ENCODE results near the gene CALM1.
A peak's percentile ranks its signal among the peaks of the same experiment; 100 is the strongest.

Gene CALM1

DNA sequence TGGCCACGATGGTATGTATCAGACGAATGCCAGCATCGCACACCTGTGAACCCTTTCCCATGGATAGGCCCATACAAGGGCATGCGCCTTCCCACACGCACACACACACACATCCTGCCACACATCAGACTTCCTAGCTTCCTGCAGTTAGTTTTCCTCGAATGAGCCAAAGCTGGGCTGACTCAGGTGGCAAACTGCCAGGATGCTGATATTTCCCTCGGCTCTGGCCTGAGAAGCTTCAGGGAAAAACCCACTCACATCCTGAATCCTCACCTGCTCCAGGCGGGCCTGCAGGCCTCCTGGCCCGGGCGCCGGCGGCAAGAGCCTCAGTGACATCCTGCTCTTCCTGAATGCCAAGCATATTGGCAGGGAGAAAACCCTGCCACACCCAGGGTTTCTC is 22.4 kb downstream of the CALM1 start:
- Histone ChIP-seq H3K4me3 (ENCODE audit: low read length) (no peak overlapping the region), H3K27me3 (replicated peaks; ENCODE audit: control insufficient read depth, insufficient read depth, low read length) (no peaks in the 10 kb centered on the region), H3K4me1 (ENCODE audit: control insufficient read depth, insufficient read depth, low read length) (no peaks in the 10 kb centered on the region), H3K9me3 (ENCODE audit: control insufficient read depth, low read length) (no peaks in the 10 kb centered on the region), H3K9ac (ENCODE audit: low read length) (no peak overlapping the region), H3K36me3 (ENCODE audit: control insufficient read depth, insufficient read depth, low read length, severe bottlenecking) (no peaks in the 10 kb centered on the region)
- peak; percentile 87 for DNase-seq (ENCODE audit: low read depth)

- H3K36me3 ChIP-seq (ENCODE audit: control insufficient read depth, insufficient read depth, low read length, severe bottlenecking), result no peaks in the 10 kb centered on the region
- no peaks in the 10 kb centered on the region for H3K27me3 ChIP-seq (replicated peaks; ENCODE audit: control insufficient read depth, insufficient read depth, low read length)
- H3K9ac ChIP-seq (ENCODE audit: low read length), result no peak overlapping the region
- DNase-seq (ENCODE audit: low read depth), result no peak
- no peaks in the 10 kb centered on the region for H3K9me3 ChIP-seq (ENCODE audit: control insufficient read depth, low read length)
- no peak overlapping the region for H3K4me3 ChIP-seq (ENCODE audit: low read length)
- H3K4me1 ChIP-seq (ENCODE audit: control insufficient read depth, insufficient read depth, low read length), result no peaks in the 10 kb centered on the region
These were observed 24.3 kb downstream of the CALM1 start for GRCh38 chr14:90421001-90421631.

DNA sequence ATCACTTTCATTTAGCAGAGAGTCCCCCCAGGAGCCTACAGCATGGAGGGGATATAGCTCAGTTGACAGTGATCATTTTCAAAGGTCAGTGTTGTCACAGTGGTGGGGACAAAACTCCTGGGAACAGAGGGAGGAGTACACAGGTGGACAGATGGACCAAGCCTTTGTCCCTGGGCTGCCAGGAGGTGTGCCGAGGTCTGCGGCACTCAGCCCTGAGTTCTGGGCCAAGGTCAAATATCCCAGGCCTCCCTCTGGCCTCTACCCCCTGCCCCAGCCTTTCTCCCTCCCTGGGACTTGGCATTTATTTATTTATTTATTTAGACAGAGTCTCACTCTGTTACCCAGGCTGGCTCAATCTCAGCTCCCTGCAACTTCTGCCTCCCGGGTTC is 24.8 kb downstream of the CALM1 start:
- no peak for DNase-seq (ENCODE audit: low read depth)
- Histone ChIP-seq H3K9ac (ENCODE audit: low read length) (no peak overlapping the region), H3K4me3 (ENCODE audit: low read length) (no peak overlapping the region), H3K27me3 (replicated peaks; ENCODE audit: control insufficient read depth, insufficient read depth, low read length) (peaks cover 4% of the 10 kb centered on the region), H3K9me3 (ENCODE audit: control insufficient read depth, low read length) (no peaks in the 10 kb centered on the region), H3K4me1 (ENCODE audit: control insufficient read depth, insufficient read depth, low read length) (no peaks in the 10 kb centered on the region), H3K36me3 (ENCODE audit: control insufficient read depth, insufficient read depth, low read length, severe bottlenecking) (no peaks in the 10 kb centered on the region)

- no peak overlapping the region for H3K4me3 ChIP-seq (ENCODE audit: low read length)
- no peaks in the 10 kb centered on the region for H3K4me1 ChIP-seq (ENCODE audit: control insufficient read depth, insufficient read depth, low read length)
- no peak for DNase-seq (ENCODE audit: low read depth)
- H3K9ac ChIP-seq (ENCODE audit: low read length), result no peak overlapping the region
- H3K27me3 ChIP-seq (replicated peaks; ENCODE audit: control insufficient read depth, insufficient read depth, low read length), result peaks cover 10% of the 10 kb centered on the region
- no peaks in the 10 kb centered on the region for H3K9me3 ChIP-seq (ENCODE audit: control insufficient read depth, low read length)
- no peaks in the 10 kb centered on the region for H3K36me3 ChIP-seq (ENCODE audit: control insufficient read depth, insufficient read depth, low read length, severe bottlenecking)
These were observed 26.3 kb downstream of the CALM1 start for GRCh38 chr14:90423166-90423565.

GRCh38 chr14:90424075-90424474 is 27.2 kb downstream of the CALM1 start:
- Histone ChIP-seq H3K4me1 (ENCODE audit: control insufficient read depth, insufficient read depth, low read length) (no peaks in the 10 kb centered on the region), H3K9ac (ENCODE audit: low read length) (no peak overlapping the region), H3K36me3 (ENCODE audit: control insufficient read depth, insufficient read depth, low read length, severe bottlenecking) (no peaks in the 10 kb centered on the region), H3K4me3 (ENCODE audit: low read length) (no peak overlapping the region), H3K27me3 (replicated peaks; ENCODE audit: control insufficient read depth, insufficient read depth, low read length) (peaks cover 12% of the 10 kb centered on the region), H3K9me3 (ENCODE audit: control insufficient read depth, low read length) (peaks cover 1% of the 10 kb centered on the region)
- DNase-seq (ENCODE audit: low read depth), result no peak

- H3K4me3 ChIP-seq (ENCODE audit: low read length), result no peak overlapping the region
These were observed 28.0 kb downstream of the CALM1 start for GRCh38 chr14:90424686-90425372.

DNA sequence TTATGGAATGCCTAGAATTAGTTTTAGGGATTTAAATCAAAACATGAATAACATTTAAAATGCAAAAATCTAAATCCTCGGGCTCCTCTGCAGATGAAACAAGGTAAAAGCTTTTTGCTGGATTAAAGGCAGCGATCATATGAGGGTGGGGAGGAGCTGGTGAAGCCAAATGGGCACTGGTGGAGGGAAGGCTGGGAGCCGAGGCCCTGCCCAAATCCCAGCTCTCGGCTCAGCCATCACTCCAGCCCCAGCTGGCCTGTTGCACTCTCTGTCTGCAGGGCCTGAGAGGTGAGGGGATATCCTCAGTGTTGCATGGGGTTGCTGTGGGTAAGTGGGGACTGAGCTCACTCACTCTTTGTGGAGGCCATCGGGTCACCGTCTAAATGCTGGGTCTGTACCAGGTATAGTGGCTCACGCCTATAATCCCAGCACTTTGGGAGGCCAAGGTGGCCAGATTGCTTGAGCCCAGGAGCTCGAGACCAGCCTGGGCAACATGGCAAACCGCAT is 28.6 kb downstream of the CALM1 start:
- Histone ChIP-seq H3K4me1 (ENCODE audit: control insufficient read depth, insufficient read depth, low read length) (no peaks in the 10 kb centered on the region), H3K9ac (ENCODE audit: low read length) (no peak overlapping the region), H3K36me3 (ENCODE audit: control insufficient read depth, insufficient read depth, low read length, severe bottlenecking) (no peaks in the 10 kb centered on the region), H3K27me3 (replicated peaks; ENCODE audit: control insufficient read depth, insufficient read depth, low read length) (peaks cover 19% of the 10 kb centered on the region), H3K4me3 (ENCODE audit: low read length) (no peak overlapping the region), H3K9me3 (ENCODE audit: control insufficient read depth, low read length) (peaks cover 5% of the 10 kb centered on the region)
- no peak for DNase-seq (ENCODE audit: low read depth)

More at GRCh38 chr14:90424686-90425372, 28.0 kb downstream of the CALM1 start:
- Histone ChIP-seq H3K9ac (ENCODE audit: low read length) (no peak overlapping the region), H3K9me3 (ENCODE audit: control insufficient read depth, low read length) (peaks cover 5% of the 10 kb centered on the region), H3K36me3 (ENCODE audit: control insufficient read depth, insufficient read depth, low read length, severe bottlenecking) (no peaks in the 10 kb centered on the region), H3K27me3 (replicated peaks; ENCODE audit: control insufficient read depth, insufficient read depth, low read length) (peaks cover 16% of the 10 kb centered on the region), H3K4me1 (ENCODE audit: control insufficient read depth, insufficient read depth, low read length) (no peaks in the 10 kb centered on the region)
- no peak for DNase-seq (ENCODE audit: low read depth)

GRCh38 chr14:90426031-90426540 is 29.3 kb downstream of the CALM1 start:
- H3K9ac ChIP-seq (ENCODE audit: low read length), result no peak overlapping the region
- H3K4me1 ChIP-seq (ENCODE audit: control insufficient read depth, insufficient read depth, low read length), result no peaks in the 10 kb centered on the region
- DNase-seq (ENCODE audit: low read depth), result no peak
- H3K36me3 ChIP-seq (ENCODE audit: control insufficient read depth, insufficient read depth, low read length, severe bottlenecking), result no peaks in the 10 kb centered on the region
- H3K9me3 ChIP-seq (ENCODE audit: control insufficient read depth, low read length), result peaks cover 5% of the 10 kb centered on the region
- H3K27me3 ChIP-seq (replicated peaks; ENCODE audit: control insufficient read depth, insufficient read depth, low read length), result peaks cover 19% of the 10 kb centered on the region
- H3K4me3 ChIP-seq (ENCODE audit: low read length), result no peak overlapping the region

DNA sequence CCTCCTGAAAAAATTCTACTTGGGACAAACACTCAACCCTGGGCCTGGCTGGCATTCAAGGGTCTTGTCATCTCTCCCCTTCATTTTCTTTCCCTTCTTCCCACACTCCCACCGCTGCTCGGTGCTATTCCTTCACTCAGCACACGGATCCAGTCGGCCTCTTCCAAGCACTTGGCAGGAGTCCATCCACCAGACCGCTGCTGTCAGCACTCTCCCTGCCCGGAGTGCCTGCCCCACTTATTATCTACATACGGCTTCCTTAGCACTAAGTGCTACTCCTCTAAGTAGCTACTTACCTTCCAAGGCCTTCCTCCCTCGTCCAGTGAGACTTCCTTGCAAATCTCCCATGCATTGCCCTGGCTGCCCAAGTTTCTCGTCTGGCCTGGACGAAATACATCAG is 29.8 kb downstream of the CALM1 start:
- H3K36me3 ChIP-seq (ENCODE audit: control insufficient read depth, insufficient read depth, low read length, severe bottlenecking), result no peaks in the 10 kb centered on the region
- DNase-seq (ENCODE audit: low read depth), result no peak
- H3K4me3 ChIP-seq (ENCODE audit: low read length), result no peak overlapping the region
- no peak overlapping the region for H3K9ac ChIP-seq (ENCODE audit: low read length)
- no peaks in the 10 kb centered on the region for H3K4me1 ChIP-seq (ENCODE audit: control insufficient read depth, insufficient read depth, low read length)
- peaks cover 20% of the 10 kb centered on the region for H3K27me3 ChIP-seq (replicated peaks; ENCODE audit: control insufficient read depth, insufficient read depth, low read length)
- H3K9me3 ChIP-seq (ENCODE audit: control insufficient read depth, low read length), result peaks cover 5% of the 10 kb centered on the region

- Histone ChIP-seq H3K36me3 (ENCODE audit: control insufficient read depth, insufficient read depth, low read length, severe bottlenecking) (no peaks in the 10 kb centered on the region), H3K27me3 (replicated peaks; ENCODE audit: control insufficient read depth, insufficient read depth, low read length) (peaks cover 27% of the 10 kb centered on the region), H3K9ac (ENCODE audit: low read length) (no peak overlapping the region), H3K4me1 (ENCODE audit: control insufficient read depth, insufficient read depth, low read length) (no peaks in the 10 kb centered on the region), H3K9me3 (ENCODE audit: control insufficient read depth, low read length) (peaks cover 5% of the 10 kb centered on the region), H3K4me3 (ENCODE audit: low read length) (no peak overlapping the region)
- no peak for DNase-seq (ENCODE audit: low read depth)
These were observed 31.1 kb downstream of the CALM1 start for GRCh38 chr14:90427848-90428426.

- Histone ChIP-seq H3K4me1 (ENCODE audit: control insufficient read depth, insufficient read depth, low read length) (no peaks in the 10 kb centered on the region), H3K9ac (ENCODE audit: low read length) (no peak overlapping the region), H3K36me3 (ENCODE audit: control insufficient read depth, insufficient read depth, low read length, severe bottlenecking) (no peaks in the 10 kb centered on the region), H3K27me3 (replicated peaks; ENCODE audit: control insufficient read depth, insufficient read depth, low read length) (peaks cover 32% of the 10 kb centered on the region), H3K9me3 (ENCODE audit: control insufficient read depth, low read length) (peaks cover 8% of the 10 kb centered on the region), H3K4me3 (ENCODE audit: low read length) (no peak overlapping the region)
- DNase-seq (ENCODE audit: low read depth), result no peak
These were observed 31.8 kb downstream of the CALM1 start for GRCh38 chr14:90428676-90429075.

Measured in adipocyte (in vitro differentiated cells).